Measurements from ENCODE around the gene SCAPER. TPM values are rescaled to one million over a fixed set of nuclear protein-coding genes. Genes with fewer than 3 reads are reported as not detected.

Gene SCAPER
- polyA plus RNA-seq, 2 of the 4 experiments (the other 2 are of a cell fraction): 4.9 to 5.5 TPM

DNA sequence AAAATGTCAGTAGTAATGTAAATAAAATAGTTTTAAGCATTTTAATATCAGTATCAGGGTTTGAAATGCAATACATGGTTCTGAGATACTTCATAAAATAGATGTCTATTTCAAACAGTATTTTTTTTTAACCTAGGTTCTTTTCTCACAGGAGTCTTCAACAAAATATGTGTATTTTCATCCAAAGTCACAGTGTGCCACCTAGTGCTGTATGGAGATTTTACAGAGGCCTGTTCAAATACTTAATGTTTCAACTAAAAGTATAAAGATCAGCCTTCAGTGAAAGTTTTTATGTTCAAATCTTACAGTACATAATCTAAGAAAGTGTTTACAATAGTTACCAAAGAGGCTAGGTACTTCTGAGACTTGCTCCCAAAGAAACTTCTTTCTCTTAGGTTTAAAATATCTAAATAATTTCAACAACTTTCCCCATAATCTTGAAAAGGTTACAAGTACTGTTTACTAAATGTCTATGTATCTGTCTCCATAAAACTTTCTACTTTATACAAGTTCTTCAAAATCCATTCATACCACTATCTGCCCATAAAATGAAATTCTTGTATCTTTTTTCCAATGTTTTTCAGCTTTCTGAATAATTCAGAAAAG lies 38.3 kb downstream of the SCAPER start:
- Histone ChIP-seq H3K4me1 (no peaks in the 10 kb centered on the region), H3K9me3 (no peaks in the 10 kb centered on the region), H3K4me2 (no peak overlapping the region), H3K4me3 (no peak overlapping the region), H3K27ac (no peak overlapping the region)
- ATAC-seq (peak in 1 of 2 experiments; percentile 75; a peak in 4 of 6 replicates), DNase-seq (ENCODE audit: low read depth in 1 of 2, low spot score in 1 of 2) (peak; percentile 18 to 52), FAIRE-seq (peak; percentile 78)
- ChIA-PET CTCF (interaction anchor here (0.7 to 3.3 kb wide), 20 partner anchors 10 to 807 kb away, joined by 3 to 34 read pairs (median 3); partner anchors contain the start of gene TMEM266), POLR2A (no interaction called here)
- TF ChIP-seq, protein P1, sequence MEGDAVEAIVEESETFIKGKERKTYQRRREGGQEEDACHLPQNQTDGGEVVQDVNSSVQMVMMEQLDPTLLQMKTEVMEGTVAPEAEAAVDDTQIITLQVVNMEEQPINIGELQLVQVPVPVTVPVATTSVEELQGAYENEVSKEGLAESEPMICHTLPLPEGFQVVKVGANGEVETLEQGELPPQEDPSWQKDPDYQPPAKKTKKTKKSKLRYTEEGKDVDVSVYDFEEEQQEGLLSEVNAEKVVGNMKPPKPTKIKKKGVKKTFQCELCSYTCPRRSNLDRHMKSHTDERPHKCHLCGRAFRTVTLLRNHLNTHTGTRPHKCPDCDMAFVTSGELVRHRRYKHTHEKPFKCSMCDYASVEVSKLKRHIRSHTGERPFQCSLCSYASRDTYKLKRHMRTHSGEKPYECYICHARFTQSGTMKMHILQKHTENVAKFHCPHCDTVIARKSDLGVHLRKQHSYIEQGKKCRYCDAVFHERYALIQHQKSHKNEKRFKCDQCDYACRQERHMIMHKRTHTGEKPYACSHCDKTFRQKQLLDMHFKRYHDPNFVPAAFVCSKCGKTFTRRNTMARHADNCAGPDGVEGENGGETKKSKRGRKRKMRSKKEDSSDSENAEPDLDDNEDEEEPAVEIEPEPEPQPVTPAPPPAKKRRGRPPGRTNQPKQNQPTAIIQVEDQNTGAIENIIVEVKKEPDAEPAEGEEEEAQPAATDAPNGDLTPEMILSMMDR (IDR thresholded peaks at IDR 0.05): peak; percentile 87
- TF ChIP-seq RCOR1 (IDR thresholded peaks at IDR 0.05; ENCODE audit: low read depth, low read length) (no peak), SMC3 (IDR thresholded peaks at IDR 0.05) (peak; percentile 69), RAD21 (conservative IDR thresholded peaks at IDR 0.05 in 1 of 2, IDR thresholded peaks at IDR 0.05 in 1 of 2) (peak; percentile 83 to 91), HDAC2 (IDR thresholded peaks at IDR 0.05) (no peak), CHD2 (IDR thresholded peaks at IDR 0.05; ENCODE audit: low read length, partially characterized antibody) (no peak)
- TF ChIP-seq, protein P2, sequence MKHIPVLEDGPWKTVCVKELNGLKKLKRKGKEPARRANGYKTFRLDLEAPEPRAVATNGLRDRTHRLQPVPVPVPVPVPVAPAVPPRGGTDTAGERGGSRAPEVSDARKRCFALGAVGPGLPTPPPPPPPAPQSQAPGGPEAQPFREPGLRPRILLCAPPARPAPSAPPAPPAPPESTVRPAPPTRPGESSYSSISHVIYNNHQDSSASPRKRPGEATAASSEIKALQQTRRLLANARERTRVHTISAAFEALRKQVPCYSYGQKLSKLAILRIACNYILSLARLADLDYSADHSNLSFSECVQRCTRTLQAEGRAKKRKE (CRISPR knock-in tag; IDR thresholded peaks at IDR 0.05; ENCODE audit: low read depth): no peak

DNA sequence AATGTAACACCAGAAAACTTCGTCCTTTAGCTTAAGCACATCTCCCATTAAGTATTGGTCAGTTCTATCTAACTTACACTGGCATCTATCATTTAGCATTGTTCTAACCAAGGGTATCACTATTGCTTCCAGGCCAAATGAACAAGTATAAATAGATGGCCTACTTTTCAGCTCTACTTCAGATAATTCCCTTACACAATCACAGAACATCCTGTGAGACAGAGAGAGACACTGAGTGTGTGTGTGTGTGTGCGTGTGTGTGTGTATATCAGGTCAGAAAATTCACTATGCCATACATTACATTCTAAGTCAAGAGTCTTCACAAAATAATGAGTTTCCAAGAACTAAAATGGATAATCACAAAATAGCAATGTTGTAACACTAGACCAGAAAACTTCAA lies 39.1 kb downstream of the SCAPER start:
- no peaks in the 10 kb centered on the region for H3K4me1 ChIP-seq
- no peaks in the 10 kb centered on the region for H3K9me3 ChIP-seq
- no peak overlapping the region for H3K27ac ChIP-seq
- WGBS (ENCODE audit: missing lambda C conversion rate): 77% methylated on average over 2 of the region's 2 CpGs
- no peak for ATAC-seq
- H3K4me3 ChIP-seq: no peak overlapping the region
- ChIA-PET POLR2A (no interaction called here), CTCF (interaction anchor here (0.6 to 3.3 kb wide), 16 partner anchors 9 to 721 kb away, joined by 3 to 34 read pairs (median 4); partner anchors contain the start of gene ISL2)
- H3K4me2 ChIP-seq: no peak overlapping the region
- DNase-seq (ENCODE audit: low read depth in 1 of 2, low spot score in 1 of 2): no peak
- no peak for TF ChIP-seq TFCP2L1 (CRISPR knock-in tag; IDR thresholded peaks at IDR 0.05)
- no peak for TF ChIP-seq HOXB5 (CRISPR knock-in tag; IDR thresholded peaks at IDR 0.05)
- no peak for TF ChIP-seq HOXB13 (CRISPR knock-in tag; IDR thresholded peaks at IDR 0.05; ENCODE audit: low read depth)
- no peak for TF ChIP-seq ZFP36 (IDR thresholded peaks at IDR 0.05; ENCODE audit: borderline replicate concordance, partially characterized antibody)
- no peak for TF ChIP-seq HEYL (CRISPR knock-in tag; IDR thresholded peaks at IDR 0.05)
- no peak for TF ChIP-seq NPAS2 (CRISPR knock-in tag; IDR thresholded peaks at IDR 0.05; ENCODE audit: borderline replicate concordance)
- TF ChIP-seq, protein P3, sequence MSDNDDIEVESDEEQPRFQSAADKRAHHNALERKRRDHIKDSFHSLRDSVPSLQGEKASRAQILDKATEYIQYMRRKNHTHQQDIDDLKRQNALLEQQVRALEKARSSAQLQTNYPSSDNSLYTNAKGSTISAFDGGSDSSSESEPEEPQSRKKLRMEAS (IDR thresholded peaks at IDR 0.05): no peak
- no peak for TF ChIP-seq HOXA7 (CRISPR knock-in tag; IDR thresholded peaks at IDR 0.05)
- TF ChIP-seq, protein P1 (IDR thresholded peaks at IDR 0.05): no peak
- no peak for TF ChIP-seq MAZ (IDR thresholded peaks at IDR 0.05; ENCODE audit: borderline replicate concordance, low read depth, low read length)
- no peak for TF ChIP-seq CBX8 (IDR thresholded peaks at IDR 0.05)
- no peak for TF ChIP-seq ZNF302 (CRISPR knock-in tag; IDR thresholded peaks at IDR 0.05)
- TF ChIP-seq EHMT2 (IDR thresholded peaks at IDR 0.05; ENCODE audit: low read depth): no peak
- no peak for FAIRE-seq

Measured in A549 (cell line).